Gastroesophageal sphincter (tissue), 3 donors: ENCODE measurements around the gene LEMD2.

Experiments used
- POLR2A ChIP-seq, 2 donors: fragments of 450-650 bp; IDR thresholded peaks; one replicate each; pipeline ENCODE4 v1.6.1; 2017; ENCODE audit warnings: antibody characterized with exemption in 2 of 2, mild to moderate bottlenecking in 2 of 2, moderate library complexity in 1 of 2
- POLR2AphosphoS5 ChIP-seq: sonication (generic); formaldehyde crosslinking; IDR thresholded peaks from one replicate; pipeline ENCODE4 v1.6.1; 2017; ENCODE audit warnings: antibody characterized with exemption
- TF ChIP-seq, protein P1 (sequence below), 4 experiments: fragments of 200-600 bp in 2 of 4; fragments of 450-650 bp in 2 of 4; sonication (generic) in 1 of 4; IDR thresholded peaks; one replicate each; pipeline ENCODE4 v1.5.1; 2017 to 2019; ENCODE audit warnings: antibody characterized with exemption in 4 of 4, mild to moderate bottlenecking in 2 of 4, moderate library complexity in 2 of 4

DNA sequence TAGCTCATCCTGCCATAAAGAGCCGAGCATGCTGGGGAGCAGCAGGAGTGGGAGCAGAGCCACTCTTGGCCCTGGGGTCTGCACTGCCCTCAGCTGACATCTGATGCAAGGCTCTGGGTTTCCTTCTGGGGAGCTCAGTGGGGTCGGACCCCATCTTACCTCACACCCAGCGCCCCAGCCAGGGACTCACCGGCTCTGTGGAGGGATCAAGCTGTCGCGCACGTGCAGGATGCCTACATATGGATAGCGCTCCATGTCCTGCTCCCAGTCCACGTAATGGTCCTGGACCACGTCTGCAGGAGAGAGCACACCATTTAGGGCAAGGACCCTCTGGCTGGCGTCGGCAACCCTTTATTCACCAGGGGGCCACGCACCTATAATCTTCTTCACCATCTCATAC is 12.2 kb downstream of the LEMD2 start:
- TF ChIP-seq, protein P1, sequence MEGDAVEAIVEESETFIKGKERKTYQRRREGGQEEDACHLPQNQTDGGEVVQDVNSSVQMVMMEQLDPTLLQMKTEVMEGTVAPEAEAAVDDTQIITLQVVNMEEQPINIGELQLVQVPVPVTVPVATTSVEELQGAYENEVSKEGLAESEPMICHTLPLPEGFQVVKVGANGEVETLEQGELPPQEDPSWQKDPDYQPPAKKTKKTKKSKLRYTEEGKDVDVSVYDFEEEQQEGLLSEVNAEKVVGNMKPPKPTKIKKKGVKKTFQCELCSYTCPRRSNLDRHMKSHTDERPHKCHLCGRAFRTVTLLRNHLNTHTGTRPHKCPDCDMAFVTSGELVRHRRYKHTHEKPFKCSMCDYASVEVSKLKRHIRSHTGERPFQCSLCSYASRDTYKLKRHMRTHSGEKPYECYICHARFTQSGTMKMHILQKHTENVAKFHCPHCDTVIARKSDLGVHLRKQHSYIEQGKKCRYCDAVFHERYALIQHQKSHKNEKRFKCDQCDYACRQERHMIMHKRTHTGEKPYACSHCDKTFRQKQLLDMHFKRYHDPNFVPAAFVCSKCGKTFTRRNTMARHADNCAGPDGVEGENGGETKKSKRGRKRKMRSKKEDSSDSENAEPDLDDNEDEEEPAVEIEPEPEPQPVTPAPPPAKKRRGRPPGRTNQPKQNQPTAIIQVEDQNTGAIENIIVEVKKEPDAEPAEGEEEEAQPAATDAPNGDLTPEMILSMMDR (IDR thresholded peaks at IDR 0.05) = no peak
- TF ChIP-seq POLR2AphosphoS5 (no peak), POLR2A (IDR thresholded peaks at IDR 0.05) (no peak)
